ENCODE data around the gene ZFP62. TPM values are rescaled to one million over a fixed set of nuclear protein-coding genes. Genes with fewer than 3 reads are reported as not detected.
A peak's percentile ranks its signal among the peaks of the same experiment; 100 is the strongest.

ZFP62 gene
- total RNA-seq, 1 donor from 2014 or later, result 14.5 TPM

GRCh38 chr5:180850434-180851078 lies 10.5 kb downstream of the ZFP62 start:
- Mint-ChIP-seq H3K27ac (ENCODE audit: unreplicated experiment) (no peak overlapping the region), H3K4me1 (ENCODE audit: low read depth, unreplicated experiment) (no peaks in the 10 kb centered on the region), H3K36me3 (ENCODE audit: low read depth, unreplicated experiment) (peaks cover 70% of the 10 kb centered on the region), H3K4me3 (ENCODE audit: unreplicated experiment) (no peak overlapping the region), H3K27me3 (ENCODE audit: low read depth, unreplicated experiment) (no peaks in the 10 kb centered on the region), H3K9me3 (ENCODE audit: unreplicated experiment) (peaks cover 39% of the 10 kb centered on the region)
- TF ChIP-seq CTCF (IDR thresholded peaks at IDR 0.05; ENCODE audit: insufficient read depth, low read depth, low read length), result no peak
- no peak for TF ChIP-seq EZH2 (IDR thresholded peaks at IDR 0.05; ENCODE audit: insufficient read depth, low read length)
- DNase-seq (ENCODE audit: low read depth) (no peak), FAIRE-seq (no peak)
- no peak overlapping the region for H3K9ac ChIP-seq (ENCODE audit: low read length)
- no peak overlapping the region for H3K27ac ChIP-seq (ENCODE audit: low read depth, low read length)
- no peak overlapping the region for H3K4me2 ChIP-seq (ENCODE audit: low read length)
- no peaks in the 10 kb centered on the region for H3K27me3 ChIP-seq (ENCODE audit: insufficient read depth, low read length)
- no peaks in the 10 kb centered on the region for H4K20me1 ChIP-seq (ENCODE audit: insufficient read depth, low read length)
- H3K79me2 ChIP-seq (ENCODE audit: insufficient read depth, low read length), result no peaks in the 10 kb centered on the region
- no peak overlapping the region for H3K4me3 ChIP-seq (ENCODE audit: insufficient read depth, low read depth, low read length)
- H2AFZ ChIP-seq (ENCODE audit: low read depth, low read length), result no peak overlapping the region
- H3K9me3 ChIP-seq (ENCODE audit: insufficient read depth, low read depth, low read length), result peaks cover 45% of the 10 kb centered on the region
- peaks cover 31% of the 10 kb centered on the region for H3K36me3 ChIP-seq (ENCODE audit: insufficient read depth, low read length)
- no peaks in the 10 kb centered on the region for H3K4me1 ChIP-seq (ENCODE audit: insufficient read depth, low read length)

- Histone ChIP-seq H3K36me3 (ENCODE audit: insufficient read depth, low read length) (peaks cover 31% of the 10 kb centered on the region), H4K20me1 (ENCODE audit: insufficient read depth, low read length) (no peaks in the 10 kb centered on the region), H3K4me2 (ENCODE audit: low read length) (no peak overlapping the region), H3K4me1 (ENCODE audit: insufficient read depth, low read length) (no peaks in the 10 kb centered on the region), H3K27ac (ENCODE audit: low read depth, low read length) (no peak overlapping the region), H3K9me3 (ENCODE audit: insufficient read depth, low read depth, low read length) (peaks cover 48% of the 10 kb centered on the region), H3K79me2 (ENCODE audit: insufficient read depth, low read length) (no peaks in the 10 kb centered on the region), H3K4me3 (ENCODE audit: insufficient read depth, low read depth, low read length) (peak overlapping the region; percentile 15), H2AFZ (ENCODE audit: low read depth, low read length) (no peak overlapping the region), H3K9ac (ENCODE audit: low read length) (no peak overlapping the region), H3K27me3 (ENCODE audit: insufficient read depth, low read length) (no peaks in the 10 kb centered on the region)
- TF ChIP-seq CTCF (IDR thresholded peaks at IDR 0.05; ENCODE audit: insufficient read depth, low read depth, low read length) (no peak), EZH2 (IDR thresholded peaks at IDR 0.05; ENCODE audit: insufficient read depth, low read length) (no peak)
- Mint-ChIP-seq H3K36me3 (ENCODE audit: low read depth, unreplicated experiment) (peaks cover 69% of the 10 kb centered on the region), H3K27ac (ENCODE audit: unreplicated experiment) (no peak overlapping the region), H3K9me3 (ENCODE audit: unreplicated experiment) (peaks cover 39% of the 10 kb centered on the region), H3K27me3 (ENCODE audit: low read depth, unreplicated experiment) (no peaks in the 10 kb centered on the region), H3K4me1 (ENCODE audit: low read depth, unreplicated experiment) (no peaks in the 10 kb centered on the region), H3K4me3 (ENCODE audit: unreplicated experiment) (no peak overlapping the region)
- no peak for FAIRE-seq
- no peak for DNase-seq (ENCODE audit: low read depth)
Measured at GRCh38 chr5:180849827-180850226, 11.2 kb downstream of the ZFP62 start.

- peaks cover 31% of the 10 kb centered on the region for H3K36me3 ChIP-seq (ENCODE audit: insufficient read depth, low read length)
- Mint-ChIP-seq H3K9me3 (ENCODE audit: unreplicated experiment) (peaks cover 42% of the 10 kb centered on the region), H3K36me3 (ENCODE audit: low read depth, unreplicated experiment) (peaks cover 66% of the 10 kb centered on the region), H3K27ac (ENCODE audit: unreplicated experiment) (no peak overlapping the region), H3K4me3 (ENCODE audit: unreplicated experiment) (no peak overlapping the region), H3K27me3 (ENCODE audit: low read depth, unreplicated experiment) (no peaks in the 10 kb centered on the region), H3K4me1 (ENCODE audit: low read depth, unreplicated experiment) (no peaks in the 10 kb centered on the region)
- no peaks in the 10 kb centered on the region for H3K79me2 ChIP-seq (ENCODE audit: insufficient read depth, low read length)
- H3K9ac ChIP-seq (ENCODE audit: low read length), result no peak overlapping the region
- peaks cover 48% of the 10 kb centered on the region for H3K9me3 ChIP-seq (ENCODE audit: insufficient read depth, low read depth, low read length)
- no peak overlapping the region for H3K4me2 ChIP-seq (ENCODE audit: low read length)
- no peak overlapping the region for H3K4me3 ChIP-seq (ENCODE audit: insufficient read depth, low read depth, low read length)
- FAIRE-seq, result no peak
- no peaks in the 10 kb centered on the region for H4K20me1 ChIP-seq (ENCODE audit: insufficient read depth, low read length)
- no peak overlapping the region for H3K27ac ChIP-seq (ENCODE audit: low read depth, low read length)
- no peaks in the 10 kb centered on the region for H3K4me1 ChIP-seq (ENCODE audit: insufficient read depth, low read length)
- H3K27me3 ChIP-seq (ENCODE audit: insufficient read depth, low read length), result no peaks in the 10 kb centered on the region
- no peak overlapping the region for H2AFZ ChIP-seq (ENCODE audit: low read depth, low read length)
- TF ChIP-seq CTCF (IDR thresholded peaks at IDR 0.05; ENCODE audit: insufficient read depth, low read depth, low read length) (no peak), EZH2 (IDR thresholded peaks at IDR 0.05; ENCODE audit: insufficient read depth, low read length) (no peak)
- no peak for DNase-seq (ENCODE audit: low read depth)
Measured at GRCh38 chr5:180848878-180849277, 12.2 kb downstream of the ZFP62 start.

All from astrocyte (in vitro differentiated cells and primary cell).